ENCODE measurements around the gene CETN2.

- no peak for TF ChIP-seq POLR2A (IDR thresholded peaks at IDR 0.05)
- TF ChIP-seq CTCF (IDR thresholded peaks at IDR 0.05) = no peak
Observed at GRCh38 chrX:152810403-152810802, 20.2 kb downstream of the CETN2 start.

Data from testis (tissue), 2 donors.